ENCODE measurements around the gene TRIP13. TPM values are rescaled to one million over a fixed set of nuclear protein-coding genes. Genes with fewer than 3 reads are reported as not detected.
"Not testable (repeated sequence)": the region's sequence is repeated elsewhere in the genome, so short reads cannot be mapped to it uniquely, and the experiment has no call there.

The TRIP13 gene
- total and polyA plus RNA-seq, 2 of the 4 experiments (the other 2 are of a cell fraction), result 17.1 to 35.5 TPM

DNA sequence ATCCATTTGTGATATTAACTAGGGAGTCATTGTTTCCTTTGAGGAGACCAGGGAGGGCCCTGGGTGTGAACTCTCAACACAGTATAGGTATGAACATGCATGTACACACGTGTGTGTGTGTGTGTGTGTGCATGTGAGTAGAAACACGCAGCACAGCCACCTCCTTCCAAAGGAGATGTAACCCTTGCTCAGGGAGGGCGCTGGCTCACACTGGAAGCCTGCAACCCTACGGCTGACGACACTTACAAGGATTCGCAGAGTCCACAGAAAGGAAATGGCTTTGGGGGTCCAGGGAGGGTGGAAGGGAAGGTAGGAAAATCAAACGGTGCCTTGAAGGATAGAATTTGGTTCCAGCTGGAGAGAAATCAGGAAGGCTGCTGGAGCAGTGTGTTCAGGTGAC, 21.9 kb downstream of the TRIP13 start:
- H3K79me1 ChIP-seq (ENCODE audit: low read depth in 1 of 2, low read length in 2 of 2), result peaks cover 5% of the 10 kb centered on the region in 2 experiments; a peak in 2 of 4 replicates
- H3K27me3 ChIP-seq (ENCODE audit: control insufficient read depth, insufficient read depth, low read length), result no peaks in the 10 kb centered on the region
- ChIA-PET CTCF (no interaction called here), POLR2A (ENCODE audit: unreplicated experiment) (no interaction called here)
- no peak overlapping the region for H3K23ac ChIP-seq (ENCODE audit: low read depth, low read length)
- no peak overlapping the region for H4K8ac ChIP-seq (ENCODE audit: low read depth in 2 of 2, low read length in 2 of 2)
- BruUV-seq (replicated peaks), result no TSS peak
- no peak overlapping the region for H3K14ac ChIP-seq (replicated peaks; ENCODE audit: low read depth, low read length)
- DNase-seq (no peak), ATAC-seq (ENCODE audit: low read depth) (no peak)
- in situ Hi-C loops (cut with MboI; ENCODE audit: low sequenced_read_pairs), result no loop called here
- no peak overlapping the region for H3K9ac ChIP-seq (ENCODE audit: low read depth, low read length)
- intact Hi-C loops (cut with micrococcal nuclease), result no loop called here
- H2BK5ac ChIP-seq (ENCODE audit: low read depth, low read length, poor library complexity, severe bottlenecking), result no peak overlapping the region
- H2BK120ac ChIP-seq (ENCODE audit: low read depth, low read length), result no peak overlapping the region
- H4K91ac ChIP-seq (ENCODE audit: insufficient read depth, low read depth, low read length), result no peak overlapping the region
- H3K9me3 ChIP-seq (ENCODE audit: control insufficient read depth, insufficient read depth, low read length), result no peaks in the 10 kb centered on the region
- H3K18ac ChIP-seq (ENCODE audit: low read depth, low read length), result no peak overlapping the region
- H3K27ac ChIP-seq (ENCODE audit: insufficient read depth, low read length), result no peak overlapping the region
- no peak overlapping the region for H2AK5ac ChIP-seq (ENCODE audit: low read depth, low read length)
- no peak overlapping the region for H4K5ac ChIP-seq (ENCODE audit: low read depth, low read length)
- no peak overlapping the region for H3K56ac ChIP-seq (ENCODE audit: extremely low read depth, insufficient read depth, low read length)
- H2AK9ac ChIP-seq (replicated peaks; ENCODE audit: low read depth, low read length, poor library complexity), result no peak overlapping the region
- 0 out of 2 replicates have a peak, but pooled peaks cover 3% of the 10 kb centered on the region for H3K4me1 ChIP-seq (ENCODE audit: control insufficient read depth, insufficient read depth, low read length)
- WGBS, 2 experiments (ENCODE audit: extremely low coverage in 2 of 2, insufficient read length in 1 of 2), result 80% methylated on average over 5 of the region's 7 CpGs; no CpG with 5 or more reads in 1 of the 2 experiments
- no peak overlapping the region for H2AFZ ChIP-seq (replicated peaks; ENCODE audit: low read length, poor library complexity)
- H3K4me2 ChIP-seq (ENCODE audit: low read depth, low read length), result no peak overlapping the region
- H3K36me3 ChIP-seq (ENCODE audit: control insufficient read depth, insufficient read depth, low read length), result peaks cover 12% of the 10 kb centered on the region
- no peak overlapping the region for H2BK20ac ChIP-seq (ENCODE audit: low read depth, low read length)
- dilution Hi-C loops (cut with HindIII; ENCODE audit: low sequenced_read_pairs, unreplicated experiment), result no loop called here
- no peaks in the 10 kb centered on the region for H4K20me1 ChIP-seq (ENCODE audit: insufficient read depth, low read length)
- no peak overlapping the region for H3K4me3 ChIP-seq (ENCODE audit: insufficient read depth, low read depth, low read length)
- H3K9me1 ChIP-seq (ENCODE audit: insufficient read depth, low read length), result no peaks in the 10 kb centered on the region; the same call in 1 of the 2 replicates
- H2BK15ac ChIP-seq (ENCODE audit: low read depth, low read length), result no peak overlapping the region
- TF ChIP-seq BHLHE40 (IDR thresholded peaks at IDR 0.05; ENCODE audit: low read depth, low read length) (no peak), CTCF (conservative IDR thresholded peaks at IDR 0.05; ENCODE audit: low read depth, low read length) (no peak)
- no peak overlapping the region for H3K4ac ChIP-seq (ENCODE audit: low read depth, low read length)

- H4K5ac ChIP-seq (ENCODE audit: low read depth, low read length); H2BK120ac ChIP-seq (ENCODE audit: low read depth, low read length); H4K8ac ChIP-seq (ENCODE audit: low read depth in 2 of 2, low read length in 2 of 2); dilution Hi-C loops (cut with HindIII; ENCODE audit: low sequenced_read_pairs, unreplicated experiment); H3K9me3 ChIP-seq (ENCODE audit: control insufficient read depth, insufficient read depth, low read length); ATAC-seq (ENCODE audit: low read depth); H4K91ac ChIP-seq (ENCODE audit: insufficient read depth, low read depth, low read length); H3K4me3 ChIP-seq (ENCODE audit: insufficient read depth, low read depth, low read length); H3K9ac ChIP-seq (ENCODE audit: low read depth, low read length); POLR2A ChIA-PET (ENCODE audit: unreplicated experiment); H3K27ac ChIP-seq (ENCODE audit: insufficient read depth, low read length); CTCF ChIA-PET; H3K9me1 ChIP-seq (ENCODE audit: insufficient read depth, low read length); H3K18ac ChIP-seq (ENCODE audit: low read depth, low read length); in situ Hi-C loops (cut with MboI; ENCODE audit: low sequenced_read_pairs); H3K56ac ChIP-seq (ENCODE audit: extremely low read depth, insufficient read depth, low read length); H2AFZ ChIP-seq (replicated peaks; ENCODE audit: low read length, poor library complexity); H2AK9ac ChIP-seq (replicated peaks; ENCODE audit: low read depth, low read length, poor library complexity); H2BK20ac ChIP-seq (ENCODE audit: low read depth, low read length); H2AK5ac ChIP-seq (ENCODE audit: low read depth, low read length); H3K14ac ChIP-seq (replicated peaks; ENCODE audit: low read depth, low read length); BruUV-seq (replicated peaks); DNase-seq; H3K4me2 ChIP-seq (ENCODE audit: low read depth, low read length); H3K79me1 ChIP-seq (ENCODE audit: low read depth in 1 of 2, low read length in 2 of 2); H3K4ac ChIP-seq (ENCODE audit: low read depth, low read length); H3K27me3 ChIP-seq (ENCODE audit: control insufficient read depth, insufficient read depth, low read length); H3K23ac ChIP-seq (ENCODE audit: low read depth, low read length); intact Hi-C loops (cut with micrococcal nuclease); H3K4me1 ChIP-seq (ENCODE audit: control insufficient read depth, insufficient read depth, low read length); H4K20me1 ChIP-seq (ENCODE audit: insufficient read depth, low read length); H2BK15ac ChIP-seq (ENCODE audit: low read depth, low read length); H2BK5ac ChIP-seq (ENCODE audit: low read depth, low read length, poor library complexity, severe bottlenecking): not testable (repeated sequence)
- WGBS, 2 experiments (ENCODE audit: extremely low coverage in 2 of 2, insufficient read length in 1 of 2), result 88% methylated on average over 5 of the region's 12 CpGs; no CpG with 5 or more reads in 1 of the 2 experiments
- peaks cover 11% of the 10 kb centered on the region for H3K36me3 ChIP-seq (ENCODE audit: control insufficient read depth, insufficient read depth, low read length)
Observed at GRCh38 chr5:915346-915745, 22.7 kb downstream of the TRIP13 start.

Data from IMR-90 (cell line).